Fibroblast of lung (primary cell): ENCODE data around the gene TRAPPC12.

ENCODE experiments used
- EZH2 ChIP-seq: IDR thresholded peaks from 2 replicates; pipeline ENCODE4 v1.5.1; 2012; ENCODE audit warnings: low read length, control low read depth, mild to moderate bottlenecking; ENCODE audit errors: missing control alignments
- TF ChIP-seq, protein P1 (sequence below), 2 donors: IDR thresholded peaks in 1 of 2; conservative IDR thresholded peaks in 1 of 2; 1 replicate in 1 of 2; 2 replicates in 1 of 2; pipeline ENCODE4 v1.5.1; 2011 to 2012; ENCODE audit warnings: low read length in 2 of 2, control low read depth in 1 of 2, inconsistent platforms in 1 of 2, low read depth in 1 of 2, mild to moderate bottlenecking in 1 of 2

DNA sequence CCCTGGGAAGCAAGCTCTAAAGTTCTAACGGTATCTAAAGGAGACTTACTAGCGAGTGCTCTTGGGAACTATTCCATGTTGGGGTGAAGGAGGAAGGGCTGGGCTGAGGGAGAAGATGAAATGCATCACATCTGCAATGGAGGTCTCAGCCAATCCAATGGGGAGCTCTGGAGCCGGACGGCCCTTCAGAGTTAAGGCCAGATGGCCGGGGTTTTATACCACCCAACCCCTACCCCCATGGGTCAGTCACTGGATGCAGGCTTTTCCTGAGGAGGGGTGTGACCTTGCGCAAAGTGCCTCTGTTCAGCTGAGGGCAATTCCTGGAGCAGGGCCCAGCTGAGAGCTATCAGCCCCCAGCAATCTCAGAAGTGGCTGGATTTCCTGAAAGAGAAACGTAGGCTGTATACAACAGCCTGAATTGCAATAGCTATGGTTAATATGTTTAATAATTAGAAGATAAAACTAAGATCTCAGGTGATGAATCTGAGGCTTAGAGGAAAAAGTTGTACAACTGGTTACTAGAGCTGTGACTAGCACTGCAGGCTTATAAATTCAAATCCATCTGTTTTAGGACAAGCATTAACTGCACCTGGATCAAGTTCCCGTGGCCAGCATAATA, 23.4 kb upstream of the TRAPPC12 start:
- TF ChIP-seq, protein P1, sequence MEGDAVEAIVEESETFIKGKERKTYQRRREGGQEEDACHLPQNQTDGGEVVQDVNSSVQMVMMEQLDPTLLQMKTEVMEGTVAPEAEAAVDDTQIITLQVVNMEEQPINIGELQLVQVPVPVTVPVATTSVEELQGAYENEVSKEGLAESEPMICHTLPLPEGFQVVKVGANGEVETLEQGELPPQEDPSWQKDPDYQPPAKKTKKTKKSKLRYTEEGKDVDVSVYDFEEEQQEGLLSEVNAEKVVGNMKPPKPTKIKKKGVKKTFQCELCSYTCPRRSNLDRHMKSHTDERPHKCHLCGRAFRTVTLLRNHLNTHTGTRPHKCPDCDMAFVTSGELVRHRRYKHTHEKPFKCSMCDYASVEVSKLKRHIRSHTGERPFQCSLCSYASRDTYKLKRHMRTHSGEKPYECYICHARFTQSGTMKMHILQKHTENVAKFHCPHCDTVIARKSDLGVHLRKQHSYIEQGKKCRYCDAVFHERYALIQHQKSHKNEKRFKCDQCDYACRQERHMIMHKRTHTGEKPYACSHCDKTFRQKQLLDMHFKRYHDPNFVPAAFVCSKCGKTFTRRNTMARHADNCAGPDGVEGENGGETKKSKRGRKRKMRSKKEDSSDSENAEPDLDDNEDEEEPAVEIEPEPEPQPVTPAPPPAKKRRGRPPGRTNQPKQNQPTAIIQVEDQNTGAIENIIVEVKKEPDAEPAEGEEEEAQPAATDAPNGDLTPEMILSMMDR (conservative IDR thresholded peaks at IDR 0.05 in 1 of 2, IDR thresholded peaks at IDR 0.05 in 1 of 2; ENCODE audit: low read depth in 1 of 2, low read length in 2 of 2), result no peak
- no peak for TF ChIP-seq EZH2
